ENCODE data around the gene ATL3.
"Not testable (repeated sequence)": the region's sequence is repeated elsewhere in the genome, so short reads cannot be mapped to it uniquely, and the experiment has no call there.

The ATL3 gene

GRCh38 chr11:63698976-63699733 lies 28.0 kb upstream of the ATL3 start:
- no peak for DNase-seq (ENCODE audit: low read depth)
- TF ChIP-seq CTCF (IDR thresholded peaks at IDR 0.05; ENCODE audit: insufficient read depth, low read depth, low read length, missing control alignments), result no peak
- H3K4me3 ChIP-seq (ENCODE audit: low read depth, low read length), result no peak overlapping the region

GRCh38 chr11:63694596-63694995 lies 23.4 kb upstream of the ATL3 start:
- no peak overlapping the region for H3K4me3 ChIP-seq (ENCODE audit: low read depth, low read length)
- no peak for DNase-seq (ENCODE audit: low read depth)
- TF ChIP-seq CTCF (IDR thresholded peaks at IDR 0.05; ENCODE audit: insufficient read depth, low read depth, low read length, missing control alignments), result no peak

- H3K4me3 ChIP-seq (ENCODE audit: low read depth, low read length), result no peak overlapping the region
- DNase-seq (ENCODE audit: low read depth), result no peak
- TF ChIP-seq CTCF (IDR thresholded peaks at IDR 0.05; ENCODE audit: insufficient read depth, low read depth, low read length, missing control alignments), result no peak
Observed at GRCh38 chr11:63687845-63688244, 16.7 kb upstream of the ATL3 start.

GRCh38 chr11:63686926-63687325 lies 15.8 kb upstream of the ATL3 start:
- TF ChIP-seq CTCF (IDR thresholded peaks at IDR 0.05; ENCODE audit: insufficient read depth, low read depth, low read length, missing control alignments), result no peak

GRCh38 chr11:63685158-63685721 lies 14.1 kb upstream of the ATL3 start:
- not testable (repeated sequence) for H3K4me3 ChIP-seq (ENCODE audit: low read depth, low read length); DNase-seq (ENCODE audit: low read depth)

More at GRCh38 chr11:63686926-63687325, 15.8 kb upstream of the ATL3 start:
- no peak for DNase-seq (ENCODE audit: low read depth)
- H3K4me3 ChIP-seq (ENCODE audit: low read depth, low read length), result no peak overlapping the region

GRCh38 chr11:63683133-63683991 lies 12.2 kb upstream of the ATL3 start:
- DNase-seq (ENCODE audit: low read depth), result no peak
- no peak for TF ChIP-seq CTCF (IDR thresholded peaks at IDR 0.05; ENCODE audit: insufficient read depth, low read depth, low read length, missing control alignments)
- peak overlapping the region; percentile 92; the same call in 1 of the 2 replicates for H3K4me3 ChIP-seq (ENCODE audit: low read depth, low read length)
